ENCODE measurements around the gene ASTN2.

ASTN2 gene

DNA sequence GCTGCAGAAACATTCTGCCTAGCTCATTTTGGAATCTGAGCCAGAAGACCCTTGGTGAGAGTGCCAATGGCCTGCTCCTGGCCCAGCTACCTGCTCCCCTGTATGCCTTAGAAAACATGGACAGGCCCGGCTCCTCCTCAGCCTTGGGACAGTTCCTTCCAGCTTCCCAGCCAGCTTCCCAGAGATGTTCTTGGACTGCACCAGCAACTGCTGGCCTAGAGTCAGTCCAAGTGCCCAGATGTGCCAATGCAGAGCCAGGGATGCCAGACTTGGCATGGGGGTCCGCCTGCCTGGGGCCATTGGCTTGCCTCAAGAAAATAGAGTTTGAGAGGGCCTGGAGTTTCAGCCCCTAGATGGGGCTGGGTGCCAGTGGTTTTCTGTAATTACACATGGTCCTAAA is 870.0 kb downstream of the ASTN2 start:
- DNase-seq = no peak

- DNase-seq = no peak
Observed at GRCh38 chr9:116543731-116544400, 871.0 kb downstream of the ASTN2 start.

GRCh38 chr9:116541402-116541801 is 873.5 kb downstream of the ASTN2 start:
- DNase-seq = no peak

DNA sequence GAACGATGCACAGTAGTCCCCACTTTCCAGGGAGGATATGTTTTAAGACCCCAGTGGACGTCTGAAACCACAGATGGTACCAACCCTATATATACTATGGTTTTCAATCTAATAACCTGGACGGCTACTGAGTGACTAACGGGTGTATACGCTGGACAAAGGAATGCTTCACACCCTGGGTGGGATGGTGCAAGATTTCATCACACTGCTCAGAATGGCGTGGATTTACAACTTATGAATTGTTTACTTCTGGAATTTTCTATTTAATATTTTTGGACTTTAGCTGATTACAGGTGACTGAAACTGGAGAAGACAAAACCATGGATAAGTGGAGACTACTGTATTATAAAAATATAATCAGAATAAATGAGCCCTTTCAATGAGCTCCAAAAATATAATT is 875.3 kb downstream of the ASTN2 start:
- DNase-seq = no peak

DNA sequence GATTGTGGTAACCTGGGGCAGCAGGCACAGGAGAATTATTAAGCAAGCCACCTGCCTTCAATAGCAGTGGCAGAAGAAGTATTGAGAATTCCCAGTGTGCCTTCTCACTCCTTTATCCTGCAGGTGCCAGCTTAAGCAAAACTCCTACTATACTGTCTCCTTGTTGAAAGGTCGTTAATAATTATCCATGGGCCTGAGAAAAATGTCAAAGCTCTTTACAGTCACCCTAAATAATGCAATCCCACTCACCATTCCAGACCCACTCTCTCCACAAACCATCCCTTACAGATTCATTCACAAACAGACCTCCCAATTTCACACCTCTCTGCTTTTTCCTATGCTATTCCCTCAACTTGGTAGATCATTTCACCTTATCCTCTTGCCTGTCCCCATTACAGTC is 889.2 kb downstream of the ASTN2 start:
- no peak for DNase-seq

DNA sequence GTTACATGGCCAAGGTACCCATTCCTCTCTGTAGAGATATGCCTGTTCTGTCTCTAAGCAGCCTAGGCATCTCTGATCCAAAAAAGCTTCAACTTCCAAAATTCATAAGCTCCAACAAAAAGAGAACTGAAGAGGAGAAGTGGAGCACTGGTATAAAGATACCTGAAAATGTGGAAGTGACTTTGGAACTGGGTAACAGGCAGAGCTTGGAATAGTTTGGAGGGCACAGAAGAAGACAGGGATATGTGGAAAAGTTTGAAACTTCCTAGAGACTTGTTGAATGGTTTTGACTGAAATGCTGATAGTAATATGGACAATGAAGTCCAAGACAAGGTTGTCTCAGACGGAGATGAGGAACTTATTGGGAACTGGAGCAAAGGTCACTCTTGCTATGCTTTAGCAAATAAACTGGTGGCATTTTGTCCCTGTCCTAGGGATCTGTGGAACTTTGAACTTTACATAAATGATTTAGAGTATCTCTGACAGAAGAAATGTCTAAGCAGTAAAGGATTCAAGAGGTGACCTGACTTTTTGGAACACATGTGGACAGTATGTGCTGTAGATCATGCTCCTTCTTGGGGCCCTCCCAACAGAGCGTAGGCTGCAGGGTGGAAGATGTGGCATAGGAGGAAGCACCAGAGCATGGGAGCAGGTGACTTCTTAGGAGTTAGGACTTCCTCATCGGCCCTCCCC is 889.9 kb downstream of the ASTN2 start:
- DNase-seq = no peak

- DNase-seq = no peak
Observed at GRCh38 chr9:116520218-116520617, 894.6 kb downstream of the ASTN2 start.

- DNase-seq = no peak
Observed at GRCh38 chr9:116516456-116516855, 898.4 kb downstream of the ASTN2 start.

GRCh38 chr9:116515541-116515940 is 899.3 kb downstream of the ASTN2 start:
- no peak for DNase-seq

DNA sequence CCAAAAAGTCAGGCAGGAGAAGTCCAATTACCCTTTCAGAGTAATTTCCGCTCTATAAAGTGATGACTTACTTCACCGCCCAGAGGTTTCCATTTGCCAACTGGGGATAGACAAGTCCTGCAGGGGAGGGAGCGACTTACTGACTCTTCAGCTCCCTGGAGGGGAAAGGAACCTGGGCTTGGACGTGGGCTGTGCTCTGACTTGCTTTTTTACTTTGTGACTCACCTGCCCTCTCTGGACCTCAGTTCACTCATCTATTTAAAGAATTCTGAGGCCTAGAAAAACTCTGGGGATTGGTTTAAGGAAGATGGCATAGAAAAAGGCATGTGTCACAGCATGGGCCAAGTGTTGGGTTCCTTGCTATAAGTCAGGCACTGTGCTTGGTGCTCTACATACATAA is 908.2 kb downstream of the ASTN2 start:
- no peak for DNase-seq

DNA sequence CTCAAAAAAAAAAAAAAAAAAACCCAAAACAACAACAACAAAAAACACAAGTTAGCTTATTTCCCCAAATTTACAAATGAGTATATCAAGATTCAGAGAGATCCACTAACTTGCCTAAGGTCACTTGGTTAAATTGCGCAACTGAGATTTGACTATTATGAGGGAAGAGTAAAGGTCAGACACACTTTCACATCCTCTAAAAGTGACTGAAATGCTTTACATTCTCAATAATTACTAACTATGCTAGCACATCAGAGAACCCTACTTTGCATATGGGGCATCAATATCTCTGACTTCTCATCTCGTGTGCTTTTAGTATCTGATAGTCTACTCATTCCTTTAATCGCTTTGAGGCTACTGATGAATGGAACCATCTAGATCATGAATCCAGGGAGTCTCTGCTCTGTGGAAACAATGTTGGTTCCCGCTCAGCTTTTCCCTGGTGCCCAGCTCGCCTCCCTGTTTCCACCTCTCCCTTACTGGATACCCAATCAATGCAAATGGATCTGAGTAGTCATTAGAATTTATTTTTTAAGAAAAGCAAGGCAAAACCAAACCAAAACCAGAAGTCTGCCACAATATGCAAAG is 909.9 kb downstream of the ASTN2 start:
- DNase-seq = no peak

GRCh38 chr9:116504081-116504480 is 910.8 kb downstream of the ASTN2 start:
- DNase-seq = no peak

GRCh38 chr9:116502746-116503145 is 912.1 kb downstream of the ASTN2 start:
- DNase-seq = no peak

DNA sequence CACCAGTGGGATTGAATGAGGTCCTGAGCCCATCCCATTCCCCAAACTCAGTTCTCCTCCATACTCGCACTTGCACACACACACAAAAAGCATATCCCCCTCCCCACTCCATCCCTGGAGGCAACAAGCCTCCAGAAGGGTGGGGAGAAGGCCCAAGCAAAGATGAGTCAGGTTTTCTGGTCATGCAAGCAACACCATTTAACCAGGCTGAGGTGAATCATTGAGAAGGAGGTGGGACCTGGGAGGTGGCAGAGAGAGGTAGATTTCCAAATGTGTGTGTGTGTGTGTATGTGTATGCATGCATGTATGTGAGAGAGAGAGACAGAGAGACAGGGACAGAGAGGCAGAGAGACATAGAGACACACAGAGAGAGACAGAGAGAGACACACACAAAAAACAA is 913.0 kb downstream of the ASTN2 start:
- DNase-seq = no peak

- DNase-seq = no peak
Observed at GRCh38 chr9:116499986-116500871, 914.6 kb downstream of the ASTN2 start.

- DNase-seq = no peak
Observed at GRCh38 chr9:116499434-116499833, 915.4 kb downstream of the ASTN2 start.

- DNase-seq = no peak
Observed at GRCh38 chr9:116497095-116497890, 917.6 kb downstream of the ASTN2 start.

GRCh38 chr9:116496167-116496566 is 918.7 kb downstream of the ASTN2 start:
- no peak for DNase-seq

- DNase-seq = no peak
Observed at GRCh38 chr9:116495725-116496124, 919.1 kb downstream of the ASTN2 start.

GRCh38 chr9:116494815-116495634 is 919.8 kb downstream of the ASTN2 start:
- no peak for DNase-seq

- no peak for DNase-seq
Observed at GRCh38 chr9:116493183-116493860, 921.5 kb downstream of the ASTN2 start.
